Measurements from ENCODE around the gene KLK10. TPM values are rescaled to one million over a fixed set of nuclear protein-coding genes. Genes with fewer than 3 reads are reported as not detected.

KLK10 gene
- total and polyA plus RNA-seq, 2 donors (not counting 3 experiments of a cell fraction or from before 2014, with no cell fraction given), result not detected

DNA sequence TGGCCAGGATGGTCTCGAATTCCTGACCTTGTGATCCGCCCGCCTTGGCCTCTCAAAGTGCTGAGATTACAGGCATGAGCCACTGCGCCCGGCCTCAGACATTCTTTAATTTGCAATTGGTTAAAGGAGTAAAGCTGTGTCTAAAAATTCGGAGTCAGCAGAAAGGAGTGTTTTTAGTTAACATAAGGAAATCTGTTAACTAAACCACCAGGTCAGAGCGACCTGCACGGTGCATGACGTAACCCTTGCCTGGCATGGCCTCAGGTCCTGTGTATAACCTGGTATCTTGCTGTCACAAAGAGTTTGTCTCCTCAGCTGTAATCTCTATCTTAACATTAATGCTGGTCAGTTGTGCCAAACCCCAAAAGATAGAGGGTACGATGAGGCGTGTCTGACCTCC lies 24.8 kb upstream of the KLK10 start:
- intact Hi-C loops (cut with micrococcal nuclease), result no loop called here

More for the DNA sequence above, 24.8 kb upstream of the KLK10 start:
- ChIA-PET CTCF (interaction anchor here (1.7 kb wide), 1 partner anchor 27 kb away, joined by 8 read pairs; no protein-coding TSS in a partner anchor), POLR2A (no interaction called here)
- no peaks in the 10 kb centered on the region for H3K27me3 ChIP-seq (ENCODE audit: control insufficient read depth in 2 of 2, insufficient read depth in 2 of 2, low read length in 2 of 2)
- H3K9me3 ChIP-seq (replicated peaks; ENCODE audit: control insufficient read depth, insufficient read depth, low read length), result no peaks in the 10 kb centered on the region
- H3K36me3 ChIP-seq (ENCODE audit: control insufficient read depth in 2 of 2, extremely low read depth in 1 of 2, insufficient read depth in 2 of 2, low read length in 2 of 2), result no peaks in the 10 kb centered on the region
- H3K79me2 ChIP-seq (ENCODE audit: control insufficient read depth, insufficient read depth, low read length), result no peaks in the 10 kb centered on the region
- dilution Hi-C loops (cut with MboI; ENCODE audit: extremely low pct_ligation_motif_present, low sequenced_read_pairs), result no loop called here
- H3K4me3 ChIP-seq (replicated peaks in 1 of 3; ENCODE audit: insufficient read depth in 1 of 3, low read depth in 1 of 3, low read length in 3 of 3), result no peak overlapping the region
- FAIRE-seq, result no peak
- H4K20me1 ChIP-seq (replicated peaks; ENCODE audit: control insufficient read depth, extremely low read depth, insufficient read depth, low read length), result no peaks in the 10 kb centered on the region
- H3K9ac ChIP-seq (replicated peaks; ENCODE audit: extremely low read depth, insufficient read depth, low read length), result no peak overlapping the region
- H2AFZ ChIP-seq (ENCODE audit: low read depth, low read length), result no peak overlapping the region
- no peaks in the 10 kb centered on the region for H3K9me1 ChIP-seq (replicated peaks; ENCODE audit: control insufficient read depth, extremely low read depth, insufficient read depth, low read length)
- H3K4me2 ChIP-seq (ENCODE audit: insufficient read depth, low read length), result no peak overlapping the region
- no TSS peak for BruUV-seq (replicated peaks)
- TF ChIP-seq POLR2A (IDR thresholded peaks at IDR 0.05; ENCODE audit: low read depth, low read length), result no peak
- TF ChIP-seq MYC (IDR thresholded peaks at IDR 0.05; ENCODE audit: low read depth, low read length), result no peak
- no peak for TF ChIP-seq GATA2 (IDR thresholded peaks at IDR 0.05; ENCODE audit: insufficient read depth, insufficient read length, low read depth, low read length)
- TF ChIP-seq POLR2AphosphoS5 (IDR thresholded peaks at IDR 0.05; ENCODE audit: insufficient read depth, low read depth, low read length), result no peak
- no peak for TF ChIP-seq EZH2 (IDR thresholded peaks at IDR 0.05; ENCODE audit: borderline replicate concordance, low read depth, low read length, severe bottlenecking)
- TF ChIP-seq, protein P1, sequence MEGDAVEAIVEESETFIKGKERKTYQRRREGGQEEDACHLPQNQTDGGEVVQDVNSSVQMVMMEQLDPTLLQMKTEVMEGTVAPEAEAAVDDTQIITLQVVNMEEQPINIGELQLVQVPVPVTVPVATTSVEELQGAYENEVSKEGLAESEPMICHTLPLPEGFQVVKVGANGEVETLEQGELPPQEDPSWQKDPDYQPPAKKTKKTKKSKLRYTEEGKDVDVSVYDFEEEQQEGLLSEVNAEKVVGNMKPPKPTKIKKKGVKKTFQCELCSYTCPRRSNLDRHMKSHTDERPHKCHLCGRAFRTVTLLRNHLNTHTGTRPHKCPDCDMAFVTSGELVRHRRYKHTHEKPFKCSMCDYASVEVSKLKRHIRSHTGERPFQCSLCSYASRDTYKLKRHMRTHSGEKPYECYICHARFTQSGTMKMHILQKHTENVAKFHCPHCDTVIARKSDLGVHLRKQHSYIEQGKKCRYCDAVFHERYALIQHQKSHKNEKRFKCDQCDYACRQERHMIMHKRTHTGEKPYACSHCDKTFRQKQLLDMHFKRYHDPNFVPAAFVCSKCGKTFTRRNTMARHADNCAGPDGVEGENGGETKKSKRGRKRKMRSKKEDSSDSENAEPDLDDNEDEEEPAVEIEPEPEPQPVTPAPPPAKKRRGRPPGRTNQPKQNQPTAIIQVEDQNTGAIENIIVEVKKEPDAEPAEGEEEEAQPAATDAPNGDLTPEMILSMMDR (IDR thresholded peaks at IDR 0.05; ENCODE audit: extremely low read depth in 1 of 2, insufficient read depth in 1 of 2, low read depth in 1 of 2, low read length in 2 of 2), result no peak
- TF ChIP-seq FOS (IDR thresholded peaks at IDR 0.05; ENCODE audit: borderline replicate concordance, insufficient read depth, low read length), result no peak
- TF ChIP-seq JUN (IDR thresholded peaks at IDR 0.05; ENCODE audit: borderline replicate concordance, insufficient read depth, insufficient read length, low read depth), result no peak
- TF ChIP-seq, protein P2, sequence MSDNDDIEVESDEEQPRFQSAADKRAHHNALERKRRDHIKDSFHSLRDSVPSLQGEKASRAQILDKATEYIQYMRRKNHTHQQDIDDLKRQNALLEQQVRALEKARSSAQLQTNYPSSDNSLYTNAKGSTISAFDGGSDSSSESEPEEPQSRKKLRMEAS (IDR thresholded peaks at IDR 0.05; ENCODE audit: insufficient read depth, insufficient read length), result no peak
- no peak overlapping the region for H3K27ac ChIP-seq (ENCODE audit: insufficient read depth, low read depth, low read length)
- no peaks in the 10 kb centered on the region for H3K4me1 ChIP-seq (ENCODE audit: control insufficient read depth, extremely low read depth, insufficient read depth, low read length)
- DNase-seq (ENCODE audit: low read depth, low spot score), result no peak

Data from endothelial cell of umbilical vein (primary cell).